Small intestine (tissue), 7 donors: ENCODE data around the gene ARHGAP42. TPM values are rescaled to one million over a fixed set of nuclear protein-coding genes. Genes with fewer than 3 reads are reported as not detected.

Source experiments
- DNase-seq, 2 donors: peaks; one replicate each; pipeline versions ENCODE4 v3.0.0 to v3.0.0-alpha.2; 2013
- FAIRE-seq: peaks from 2 replicates; lab custom pipeline; 2012; peaks lifted over from hg19 to GRCh38; lab: Jason Lieb, UNC
- H3K27ac ChIP-seq, 3 donors: one replicate each; pipeline ENCODE4 v1.5.1; 2013; ENCODE audit warnings: low read length in 2 of 3, mild to moderate bottlenecking in 2 of 3, control low read depth in 1 of 3, inconsistent platforms in 1 of 3, low read depth in 1 of 3, moderate library complexity in 1 of 3
- H3K27me3 ChIP-seq, 3 donors: one replicate each; pipeline ENCODE4 v1.6.1; 2013; ENCODE audit warnings: low read length in 3 of 3, inconsistent platforms in 1 of 3; ENCODE audit not compliant: control insufficient read depth in 3 of 3, insufficient read depth in 3 of 3
- H3K36me3 ChIP-seq, 3 donors: one replicate each; pipeline ENCODE4 v1.6.1; 2013; ENCODE audit warnings: low read length in 3 of 3, inconsistent platforms in 1 of 3, low read depth in 1 of 3, mild to moderate bottlenecking in 1 of 3, moderate library complexity in 1 of 3; ENCODE audit not compliant: control insufficient read depth in 3 of 3, insufficient read depth in 2 of 3
- H3K4me1 ChIP-seq, 3 donors: one replicate each; pipeline ENCODE4 v1.6.1; 2013; ENCODE audit warnings: low read length in 2 of 3, inconsistent platforms in 1 of 3, low read depth in 1 of 3, mild to moderate bottlenecking in 1 of 3, moderate library complexity in 1 of 3; ENCODE audit not compliant: control insufficient read depth in 3 of 3, insufficient read depth in 2 of 3
- H3K4me3 ChIP-seq, 3 donors: one replicate each; pipeline ENCODE4 v1.5.1; 2013; ENCODE audit warnings: low read length in 3 of 3, control low read depth in 1 of 3, inconsistent platforms in 1 of 3, low read depth in 1 of 3, mild to moderate bottlenecking in 1 of 3, moderate library complexity in 1 of 3
- H3K9me3 ChIP-seq, 2 donors: one replicate each; pipeline ENCODE4 v1.6.1; 2013; ENCODE audit warnings: low read depth in 1 of 2, low read length in 1 of 2; ENCODE audit not compliant: control insufficient read depth in 2 of 2, insufficient read depth in 1 of 2
- WGBS, 3 donors: extraction: QIAGEN DNeasy Blood & Tissue Kit; methylation state at CpG; one replicate each; pipeline ENCODE4 v1.1.7; 2013; 5-methylcytosine and 5-hydroxymethylcytosine counted together
- polyA plus RNA-seq, 4 donors: library from polyadenylated mRNA; stranded (reverse) in 3 of 4; unstranded in 1 of 4; fragments of 200-250 nt in 3 of 4; fragments of 120-200 nt in 1 of 4; gene quantifications; one replicate each; pipeline versions ENCODE4 v1.2.1 to v1.2.3, GENCODE V29; 2013
- donor health status: healthy with polysubstance abuse.
- donor health status: control.
- donor health status: control.
- donor health status: Bipolar disorder and iron deficiency.
- donor health status: healthy.

Gene ARHGAP42
- polyA plus RNA-seq, 4 donors = 4.3 to 17.0 (median 14.9) TPM

GRCh38 chr11:100830274-100830673, 143.2 kb downstream of the ARHGAP42 start:
- DNase-seq = no peak
- Histone ChIP-seq H3K4me1 (peaks cover 0 to 4% (median 0%) of the 10 kb centered on the region in 3 donors), H3K27ac (no peak overlapping the region), H3K9me3 (no peaks in the 10 kb centered on the region), H3K4me3 (no peak overlapping the region), H3K27me3 (no peaks in the 10 kb centered on the region), H3K36me3 (no peaks in the 10 kb centered on the region)
- WGBS, 3 donors = 74 to 84% (median 75%) methylated on average over 7 of the region's 7 CpGs
- no peak for FAIRE-seq

GRCh38 chr11:100830978-100831732, 144.1 kb downstream of the ARHGAP42 start:
- no peak overlapping the region for H3K27ac ChIP-seq
- H3K9me3 ChIP-seq = no peaks in the 10 kb centered on the region
- H3K4me3 ChIP-seq = no peak overlapping the region
- H3K4me1 ChIP-seq = peaks cover 0 to 4% (median 0%) of the 10 kb centered on the region in 3 donors
- FAIRE-seq = no peak
- H3K27me3 ChIP-seq = no peaks in the 10 kb centered on the region
- no peaks in the 10 kb centered on the region for H3K36me3 ChIP-seq
- DNase-seq = no peak
- WGBS, 3 donors = 49 to 61% (median 52%) methylated on average over 6 of the region's 6 CpGs

GRCh38 chr11:100831929-100832494, 144.9 kb downstream of the ARHGAP42 start:
- Histone ChIP-seq H3K27me3 (no peaks in the 10 kb centered on the region), H3K4me1 (peaks cover 0 to 4% (median 0%) of the 10 kb centered on the region in 3 donors), H3K9me3 (no peaks in the 10 kb centered on the region), H3K36me3 (no peaks in the 10 kb centered on the region), H3K27ac (no peak overlapping the region), H3K4me3 (no peak overlapping the region)
- no peak for FAIRE-seq
- 67 to 80% (median 72%) methylated on average over 5 of the region's 5 CpGs for WGBS, 3 donors
- no peak for DNase-seq

- Histone ChIP-seq H3K27ac (no peak overlapping the region), H3K9me3 (no peaks in the 10 kb centered on the region)
- no peak for FAIRE-seq
Measured at GRCh38 chr11:100832829-100833228, 145.7 kb downstream of the ARHGAP42 start.

GRCh38 chr11:100833276-100833675, 146.2 kb downstream of the ARHGAP42 start:
- H3K27ac ChIP-seq = no peak overlapping the region
- H3K9me3 ChIP-seq = no peaks in the 10 kb centered on the region
- no peaks in the 10 kb centered on the region for H3K36me3 ChIP-seq
- peaks cover 0 to 4% (median 0%) of the 10 kb centered on the region in 3 donors for H3K4me1 ChIP-seq
- no peak for FAIRE-seq
- no peaks in the 10 kb centered on the region for H3K27me3 ChIP-seq
- no peak overlapping the region for H3K4me3 ChIP-seq
- no peak for DNase-seq

More at GRCh38 chr11:100832829-100833228, 145.7 kb downstream of the ARHGAP42 start:
- Histone ChIP-seq H3K36me3 (no peaks in the 10 kb centered on the region), H3K4me3 (no peak overlapping the region), H3K27me3 (no peaks in the 10 kb centered on the region), H3K4me1 (peaks cover 0 to 4% (median 0%) of the 10 kb centered on the region in 3 donors)
- DNase-seq = no peak
- 85 to 95% (median 86%) methylated on average over 1 of the region's 1 CpG for WGBS, 3 donors

GRCh38 chr11:100835854-100836253, 148.8 kb downstream of the ARHGAP42 start:
- 57 to 71% (median 59%) methylated on average over 1 of the region's 1 CpG for WGBS, 3 donors
- no peaks in the 10 kb centered on the region for H3K36me3 ChIP-seq
- no peak overlapping the region for H3K4me3 ChIP-seq
- no peak for DNase-seq
- no peaks in the 10 kb centered on the region for H3K27me3 ChIP-seq
- no peaks in the 10 kb centered on the region for H3K9me3 ChIP-seq
- no peak for FAIRE-seq
- H3K27ac ChIP-seq = no peak overlapping the region
- peaks cover 0 to 4% (median 0%) of the 10 kb centered on the region in 3 donors for H3K4me1 ChIP-seq

GRCh38 chr11:100837311-100837710, 150.2 kb downstream of the ARHGAP42 start:
- H3K27me3 ChIP-seq = no peaks in the 10 kb centered on the region
- peaks cover 0 to 4% (median 0%) of the 10 kb centered on the region in 3 donors for H3K4me1 ChIP-seq
- no peak overlapping the region for H3K4me3 ChIP-seq
- no peaks in the 10 kb centered on the region for H3K36me3 ChIP-seq
- H3K9me3 ChIP-seq = no peaks in the 10 kb centered on the region
- FAIRE-seq (no peak), DNase-seq (no peak)
- 86 to 93% (median 92%) methylated on average over 2 of the region's 2 CpGs for WGBS, 3 donors
- no peak overlapping the region for H3K27ac ChIP-seq

- no peaks in the 10 kb centered on the region for H3K4me1 ChIP-seq
- DNase-seq (no peak), FAIRE-seq (no peak)
- H3K4me3 ChIP-seq = no peak overlapping the region
- H3K9me3 ChIP-seq = no peaks in the 10 kb centered on the region
- H3K27me3 ChIP-seq = no peaks in the 10 kb centered on the region
- H3K27ac ChIP-seq = no peak overlapping the region
- no peaks in the 10 kb centered on the region for H3K36me3 ChIP-seq
- WGBS, 3 donors = 78 to 85% (median 80%) methylated on average over 4 of the region's 4 CpGs
Measured at GRCh38 chr11:100841711-100842407, 154.8 kb downstream of the ARHGAP42 start.
